HCT116 (cell line): ENCODE data around the gene NNT. TPM values are rescaled to one million over a fixed set of nuclear protein-coding genes. Genes with fewer than 3 reads are reported as not detected.

ENCODE experiments used
- ATAC-seq: fragments of 200-7000 bp; cut with Tn5 transposase; 2 replicates; pipeline ENCODE4 v1.9.1; 2020; ENCODE audit warnings: mild to moderate bottlenecking, moderate library complexity
- BruUV-seq: library from RNA; stranded (reverse); fragments of 400-500 nt; replicated peaks from 2 replicates; lab custom pipeline; 2021; lab: Mats Ljungman, UMichigan
- CTCF ChIA-PET: fragments of 300-600 bp; sonication (Branson Sonifier 250); formaldehyde crosslinking; loops from one replicate; lab custom pipeline; 2021; ENCODE audit warnings: antibody characterized with exemption; lab: Charles Lee
- POLR2A ChIA-PET: fragments of 300-600, 350-600 bp; sonication (Branson Sonifier 250); formaldehyde crosslinking; loops from one replicate; lab custom pipeline; 2021; ENCODE audit warnings: antibody characterized with exemption; lab: Charles Lee
- RAD21 ChIA-PET, 2 experiments: fragments of 300-600 bp; sonication (Branson Sonifier 250); formaldehyde crosslinking; loops; one replicate each; lab custom pipeline; 2023; ENCODE audit warnings: low total read pairs in 2 of 2; ENCODE audit not compliant: uncharacterized antibody in 2 of 2, unreplicated experiment in 2 of 2, low non-redundant PET in 1 of 2; lab: Charles Lee
- DNase-seq: peaks from one replicate; pipeline ENCODE4 v3.0.0-alpha.2; 2010; ENCODE audit warnings: low read depth, low spot score
- H2AFZ ChIP-seq: fragments of 200-600 bp; shearing (Covaris generic), sonication (generic); 2 replicates; pipeline ENCODE4 v1.6.1; 2017; ENCODE audit warnings: low read depth, mixed run types, mixed read lengths, antibody characterized with exemption, low read length; ENCODE audit not compliant: poor library complexity, severe bottlenecking
- H3K27ac ChIP-seq: 2 replicates; pipeline ENCODE4 v1.5.1; 2012; ENCODE audit warnings: low read depth, low read length
- H3K27me3 ChIP-seq: fragments of 200-600 bp; sonication (generic); 2 replicates; pipeline ENCODE4 v1.6.1; 2016; ENCODE audit warnings: mixed run types, low read length, mixed read lengths; ENCODE audit not compliant: insufficient read depth
- H3K36me3 ChIP-seq, 2 experiments: fragments of 200-500 bp in 1 of 2; fragments of 200-600 bp in 1 of 2; sonication (Bioruptor generic) in 1 of 2; sonication (generic) in 1 of 2; 2 replicates each; pipeline versions ENCODE4 v1.5.1 to v1.6.1; 2014 to 2016; ENCODE audit warnings: low read length in 2 of 2, inconsistent platforms in 1 of 2, mixed read lengths in 1 of 2, mixed run types in 1 of 2; ENCODE audit not compliant: insufficient read depth in 2 of 2, control insufficient read depth in 1 of 2
- H3K4me1 ChIP-seq, 2 experiments: fragments of 200-600 bp in 1 of 2; sonication (generic) in 1 of 2; 2 replicates each; pipeline versions ENCODE4 v1.5.1 to v1.6.1; 2012 to 2017; ENCODE audit warnings: low read length in 2 of 2, inconsistent platforms in 1 of 2, mild to moderate bottlenecking in 1 of 2, mixed read lengths in 1 of 2, mixed run types in 1 of 2, moderate library complexity in 1 of 2; ENCODE audit not compliant: insufficient read depth in 2 of 2, control insufficient read depth in 1 of 2
- H3K4me2 ChIP-seq: fragments of 200-600 bp; sonication (generic); 2 replicates; pipeline ENCODE4 v1.6.1; 2017; ENCODE audit warnings: mixed run types, low read length, mixed read lengths
- H3K4me3 ChIP-seq, 2 experiments: fragments of 200-600 bp in 1 of 2; sonication (generic) in 1 of 2; replicated peaks in 1 of 2; 2 replicates each; pipeline ENCODE4 v1.5.1; 2011 to 2016; ENCODE audit warnings: low read length in 2 of 2, control low read depth in 1 of 2, low read depth in 1 of 2, mild to moderate bottlenecking in 1 of 2, mixed read lengths in 1 of 2, mixed run types in 1 of 2
- H3K79me2 ChIP-seq: fragments of 200-600 bp; sonication (generic); 2 replicates; pipeline ENCODE4 v1.6.1; 2017; ENCODE audit warnings: mild to moderate bottlenecking, mixed run types, low read length, moderate library complexity, mixed read lengths; ENCODE audit not compliant: insufficient read depth
- H3K9ac ChIP-seq: fragments of 200-600 bp; sonication (generic); 2 replicates; pipeline ENCODE4 v1.6.1; 2016; ENCODE audit warnings: low read length, mixed read lengths
- H3K9me2 ChIP-seq: fragments of 200-600 bp; sonication (generic), shearing (Covaris generic); 2 replicates; pipeline ENCODE4 v1.6.1; 2017; ENCODE audit warnings: mixed run types, mild to moderate bottlenecking, moderate library complexity; ENCODE audit not compliant: insufficient read depth
- H3K9me3 ChIP-seq, 2 experiments: fragments of 200-500 bp in 1 of 2; fragments of 200-600 bp in 1 of 2; sonication (Bioruptor generic) in 1 of 2; sonication (generic) in 1 of 2; 2 replicates each; pipeline ENCODE4 v1.6.1; 2014 to 2017; ENCODE audit warnings: low read length in 2 of 2, mixed read lengths in 2 of 2, inconsistent platforms in 1 of 2, low read depth in 1 of 2, mild to moderate bottlenecking in 1 of 2, mixed run types in 1 of 2, moderate library complexity in 1 of 2; ENCODE audit not compliant: control insufficient read depth in 1 of 2, insufficient read depth in 1 of 2
- H4K20me1 ChIP-seq: fragments of 200-600 bp; sonication (generic), shearing (Covaris generic); 2 replicates; pipeline ENCODE4 v1.6.1; 2017; ENCODE audit warnings: mixed run types, mild to moderate bottlenecking, moderate library complexity; ENCODE audit not compliant: insufficient read depth
- ATF3 ChIP-seq: IDR thresholded peaks from 2 replicates; pipeline ENCODE4 v1.6.1; 2012
- CBX3 ChIP-seq: IDR thresholded peaks from 2 replicates; pipeline ENCODE4 v1.6.1; 2012; ENCODE audit warnings: low read depth
- CEBPB ChIP-seq: IDR thresholded peaks from 2 replicates; pipeline ENCODE4 v1.6.1; 2012; ENCODE audit warnings: low read depth
- MAX ChIP-seq: IDR thresholded peaks from 2 replicates; pipeline ENCODE4 v1.6.1; 2012
- RAD21 ChIP-seq: IDR thresholded peaks from 2 replicates; pipeline ENCODE4 v1.6.1; 2012; ENCODE audit warnings: low read depth, mild to moderate bottlenecking
- intact Hi-C: fragments of 100-400 bp; cut with micrococcal nuclease; formaldehyde crosslinking; loops from 2 replicates; pipeline ENCODE4 v1.10.0; 2022
- total RNA-seq: library from RNA; stranded (reverse); gene quantifications from one replicate; pipeline ENCODE4 v1.2.1, GENCODE V29; 2021; ENCODE audit not compliant: unreplicated experiment
- TF ChIP-seq, protein P1 (sequence below), 3 experiments: fragments of 200-600 bp in 1 of 3; sonication (generic) in 1 of 3; IDR thresholded peaks in 2 of 3; conservative IDR thresholded peaks in 1 of 3; 2 replicates each; pipeline ENCODE4 v1.5.1; 2012 to 2017; ENCODE audit warnings: low read depth in 2 of 3, low read length in 2 of 3, antibody characterized with exemption in 1 of 3, borderline replicate concordance in 1 of 3, control low read depth in 1 of 3, mild to moderate bottlenecking in 1 of 3, mixed read lengths in 1 of 3, mixed run types in 1 of 3, moderate library complexity in 1 of 3; ENCODE audit not compliant: insufficient read depth in 1 of 3

NNT gene
- total RNA-seq, 1 experiment from 2014 or later: 0.32 TPM

GRCh38 chr5:43631182-43631910, 28.4 kb downstream of the NNT start:
- H3K27me3 ChIP-seq: no peaks in the 10 kb centered on the region
- peaks cover 0 to 2% of the 10 kb centered on the region in 2 experiments; a peak in 1 of 4 replicates for H3K4me1 ChIP-seq
- no peak overlapping the region for H3K4me3 ChIP-seq
- H3K79me2 ChIP-seq: no peaks in the 10 kb centered on the region
- ATAC-seq: peak; percentile 94
- H3K9ac ChIP-seq: no peak overlapping the region
- no peak for TF ChIP-seq ATF3
- TF ChIP-seq, protein P1, sequence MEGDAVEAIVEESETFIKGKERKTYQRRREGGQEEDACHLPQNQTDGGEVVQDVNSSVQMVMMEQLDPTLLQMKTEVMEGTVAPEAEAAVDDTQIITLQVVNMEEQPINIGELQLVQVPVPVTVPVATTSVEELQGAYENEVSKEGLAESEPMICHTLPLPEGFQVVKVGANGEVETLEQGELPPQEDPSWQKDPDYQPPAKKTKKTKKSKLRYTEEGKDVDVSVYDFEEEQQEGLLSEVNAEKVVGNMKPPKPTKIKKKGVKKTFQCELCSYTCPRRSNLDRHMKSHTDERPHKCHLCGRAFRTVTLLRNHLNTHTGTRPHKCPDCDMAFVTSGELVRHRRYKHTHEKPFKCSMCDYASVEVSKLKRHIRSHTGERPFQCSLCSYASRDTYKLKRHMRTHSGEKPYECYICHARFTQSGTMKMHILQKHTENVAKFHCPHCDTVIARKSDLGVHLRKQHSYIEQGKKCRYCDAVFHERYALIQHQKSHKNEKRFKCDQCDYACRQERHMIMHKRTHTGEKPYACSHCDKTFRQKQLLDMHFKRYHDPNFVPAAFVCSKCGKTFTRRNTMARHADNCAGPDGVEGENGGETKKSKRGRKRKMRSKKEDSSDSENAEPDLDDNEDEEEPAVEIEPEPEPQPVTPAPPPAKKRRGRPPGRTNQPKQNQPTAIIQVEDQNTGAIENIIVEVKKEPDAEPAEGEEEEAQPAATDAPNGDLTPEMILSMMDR (IDR thresholded peaks at IDR 0.05 in 2 of 3, conservative IDR thresholded peaks at IDR 0.05 in 1 of 3; ENCODE audit: borderline replicate concordance in 1 of 3, insufficient read depth in 1 of 3, low read depth in 2 of 3, low read length in 2 of 3): peak; percentile 56 to 83 (median 64); a peak in 5 of 6 replicates
- peak; percentile 57 for TF ChIP-seq MAX
- TF ChIP-seq RAD21: peak; percentile 72
- TF ChIP-seq CBX3: 0 out of 2 replicates have a peak, but pooled peaks have one; percentile 22
- TF ChIP-seq CEBPB: no peak
- TF ChIP-seq, all 23 proteins: peak for 4
- H3K36me3 ChIP-seq: no peaks in the 10 kb centered on the region
- RAD21 ChIA-PET: interaction anchor here (0.9 to 1.0 kb wide), 2 partner anchors 20 to 1143 kb away, joined by 3 to 4 read pairs; no protein-coding TSS in a partner anchor
- H3K9me3 ChIP-seq: no peaks in the 10 kb centered on the region
- intact Hi-C loops: loop anchor here (10.0 kb wide), 1 partner anchor 703 kb away; no protein-coding TSS in a partner anchor
- no peaks in the 10 kb centered on the region for H4K20me1 ChIP-seq
- H3K9me2 ChIP-seq: peaks cover 3% of the 10 kb centered on the region; the same call in 1 of the 2 replicates
- H3K4me2 ChIP-seq: no peak overlapping the region
- no peak overlapping the region for H3K27ac ChIP-seq
- POLR2A ChIA-PET: interaction anchor here (1.4 kb wide), 1 partner anchor 147 kb away, joined by 4 read pairs; no protein-coding TSS in a partner anchor
- DNase-seq: peak; percentile 69
- BruUV-seq: no TSS peak
- peak overlapping the region; percentile 99 for H2AFZ ChIP-seq
- CTCF ChIA-PET: interaction anchor here (0.7 to 2.9 kb wide), 28 partner anchors 9 to 1143 kb away, joined by 3 to 24 read pairs (median 5); partner anchors contain the start of gene TMEM267
